ENCODE data around the gene PSENEN.

Gene PSENEN

GRCh38 chr19:35774274-35775045 is 29.0 kb downstream of the PSENEN start:
- no peak for DNase-seq

GRCh38 chr19:35775046-35775297 is 29.5 kb downstream of the PSENEN start:
- DNase-seq: no peak

- DNase-seq: peak; percentile 99 to 100
These were observed 30.0 kb downstream of the PSENEN start, which contains the start of gene ARHGAP33 for GRCh38 chr19:35775298-35776101. Gene ARHGAP33, plus strand, starts transcription at chr19:35775564. Its CDS starts 95 bp downstream, at chr19:35775659.

- DNase-seq: no peak
These were observed 30.8 kb downstream of the PSENEN start for GRCh38 chr19:35776102-35776788.

- DNase-seq: no peak
These were observed 31.8 kb downstream of the PSENEN start for GRCh38 chr19:35777086-35777841.

- no peak for DNase-seq
These were observed 32.5 kb downstream of the PSENEN start for GRCh38 chr19:35777961-35778360.

- no peak for DNase-seq
These were observed 33.6 kb downstream of the PSENEN start for GRCh38 chr19:35779033-35779432.

GRCh38 chr19:35780058-35780457 is 34.6 kb downstream of the PSENEN start:
- no peak for DNase-seq

- DNase-seq: no peak
These were observed 35.3 kb downstream of the PSENEN start for GRCh38 chr19:35780717-35781116.

- DNase-seq: no peak
These were observed 36.2 kb downstream of the PSENEN start for GRCh38 chr19:35781650-35782049.

- DNase-seq: no peak
These were observed 37.1 kb downstream of the PSENEN start for GRCh38 chr19:35782589-35782988.

GRCh38 chr19:35783469-35784434 is 38.3 kb downstream of the PSENEN start:
- DNase-seq: no peak

GRCh38 chr19:35784503-35785338 is 39.3 kb downstream of the PSENEN start:
- no peak for DNase-seq

- DNase-seq: no peak
These were observed 39.8 kb downstream of the PSENEN start for GRCh38 chr19:35785339-35785627.

GRCh38 chr19:35786299-35787160 is 41.1 kb downstream of the PSENEN start:
- no peak for DNase-seq

GRCh38 chr19:35787227-35787799 is 41.9 kb downstream of the PSENEN start:
- DNase-seq: no peak

GRCh38 chr19:35788205-35788960 is 42.9 kb downstream of the PSENEN start:
- DNase-seq: no peak

GRCh38 chr19:35789195-35789977 is 43.9 kb downstream of the PSENEN start:
- DNase-seq: no peak
